HK-2 (cell line): Measurements from ENCODE around the gene RORB.

Experiments
- DNase-seq: peaks from one replicate; pipeline ENCODE4 v3.0.0-alpha.2; 2018; ENCODE audit not compliant: unreplicated experiment

RORB gene

DNA sequence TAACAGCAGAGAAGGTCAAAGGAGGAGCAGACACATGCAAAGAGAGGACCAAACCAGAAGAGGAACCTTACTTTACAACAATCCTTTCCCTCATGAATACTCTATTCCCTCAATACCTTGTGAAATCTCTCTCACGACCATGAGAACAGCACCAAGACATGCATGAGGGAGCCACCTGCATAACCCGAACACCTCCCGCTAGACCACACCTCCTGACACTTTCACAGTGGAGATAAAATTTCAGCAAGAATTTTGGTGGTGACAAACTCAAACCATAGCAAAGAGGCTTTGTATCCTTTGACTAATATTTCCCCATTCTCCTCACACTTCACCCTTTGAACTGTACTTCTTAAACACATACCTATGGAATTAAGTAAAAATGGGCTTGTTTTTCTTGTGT lies 101.7 kb downstream of the RORB start:
- DNase-seq, result no peak

DNA sequence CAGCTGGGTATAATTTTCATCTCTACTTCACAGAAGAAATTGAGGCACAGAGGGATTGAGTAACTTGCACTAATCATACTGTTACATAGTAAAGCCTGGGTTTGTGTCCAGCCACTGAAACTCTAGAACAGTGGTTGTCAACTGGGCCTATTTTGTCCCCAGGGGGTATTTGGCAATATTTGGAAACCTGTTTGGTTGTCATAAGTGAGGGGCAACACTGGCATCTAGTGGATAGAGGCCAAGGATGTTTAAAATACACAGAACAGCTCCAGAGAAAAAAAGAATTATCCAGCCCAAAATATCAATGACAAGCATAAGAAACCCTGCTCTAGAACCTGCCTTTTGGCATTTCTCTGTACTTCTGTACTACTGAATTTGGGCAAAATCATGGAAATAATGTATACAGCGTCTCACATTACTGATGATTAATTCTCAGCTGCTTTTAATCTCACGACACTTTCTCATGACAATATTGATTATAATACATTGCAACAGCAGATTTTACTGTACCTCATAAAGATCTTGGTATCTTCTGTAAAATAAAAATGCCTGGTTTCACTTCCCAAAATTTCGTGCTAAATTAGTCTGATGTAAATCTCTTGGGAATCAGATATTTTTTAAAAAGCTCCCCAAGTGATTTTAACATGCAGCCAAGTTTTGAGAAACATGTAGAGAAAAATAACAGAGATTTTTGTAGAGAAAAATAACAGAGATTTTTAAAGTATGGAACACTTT lies 112.7 kb downstream of the RORB start:
- no peak for DNase-seq

DNA sequence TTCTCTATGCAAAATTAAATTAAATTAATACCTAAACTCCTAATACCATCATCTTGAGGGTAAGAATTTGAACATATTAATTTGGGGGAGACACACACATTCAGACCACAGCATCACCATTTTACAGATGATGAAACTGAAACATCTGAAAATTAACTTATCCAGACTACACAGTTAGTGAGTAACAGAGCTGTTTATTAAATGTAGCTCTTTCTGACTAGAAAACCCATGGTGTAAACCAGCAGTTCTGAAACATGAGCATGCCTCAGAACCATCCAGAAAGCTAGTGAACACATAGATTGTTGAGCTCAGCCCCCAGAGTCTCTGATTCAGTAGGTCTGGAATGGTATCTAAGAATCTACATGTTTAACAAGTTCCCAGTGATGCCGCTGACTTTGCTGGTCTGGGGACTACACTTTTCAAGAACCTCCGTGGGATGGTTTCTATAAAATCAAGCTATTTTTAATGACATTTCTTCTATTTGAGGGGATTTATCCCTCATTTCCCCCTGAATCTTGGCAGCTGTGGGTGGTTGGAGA lies 113.5 kb downstream of the RORB start:
- no peak for DNase-seq

DNA sequence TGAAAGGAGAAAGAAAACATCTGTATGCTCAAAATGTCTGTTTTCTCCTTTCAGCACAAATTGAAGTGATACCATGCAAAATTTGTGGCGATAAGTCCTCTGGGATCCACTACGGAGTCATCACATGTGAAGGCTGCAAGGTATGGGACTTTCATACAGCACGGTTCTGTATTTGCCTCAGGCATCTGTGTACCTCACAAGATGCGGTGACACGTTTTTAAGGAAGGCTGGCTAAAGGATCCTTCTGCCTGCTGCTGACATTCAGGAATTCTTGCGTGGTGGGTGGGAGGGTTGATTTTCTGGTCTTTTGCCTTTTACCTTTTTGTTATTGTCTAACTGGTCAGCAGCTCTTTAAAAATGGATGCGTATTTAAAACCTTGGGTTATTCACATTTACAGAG lies 133.1 kb downstream of the RORB start:
- DNase-seq, result no peak

DNA sequence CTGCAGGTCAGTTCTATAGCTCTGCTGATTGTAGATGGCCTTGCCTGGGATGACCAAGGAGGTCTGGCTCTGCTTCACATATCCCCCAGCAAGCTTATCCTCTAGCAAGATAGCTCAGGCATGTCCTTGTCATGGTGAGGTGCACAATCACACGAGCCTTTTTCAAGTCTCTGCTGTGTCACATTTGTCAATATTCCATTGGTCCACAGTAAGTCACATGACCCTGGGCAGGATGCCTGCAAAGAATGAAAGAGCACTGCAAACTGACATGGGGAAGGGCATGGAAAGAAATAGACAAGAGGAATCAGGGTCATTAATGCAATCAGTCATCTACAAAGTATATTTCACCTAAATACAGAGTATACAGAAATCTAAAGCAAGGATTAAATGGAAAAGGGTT lies 142.0 kb downstream of the RORB start:
- DNase-seq, result no peak

DNA sequence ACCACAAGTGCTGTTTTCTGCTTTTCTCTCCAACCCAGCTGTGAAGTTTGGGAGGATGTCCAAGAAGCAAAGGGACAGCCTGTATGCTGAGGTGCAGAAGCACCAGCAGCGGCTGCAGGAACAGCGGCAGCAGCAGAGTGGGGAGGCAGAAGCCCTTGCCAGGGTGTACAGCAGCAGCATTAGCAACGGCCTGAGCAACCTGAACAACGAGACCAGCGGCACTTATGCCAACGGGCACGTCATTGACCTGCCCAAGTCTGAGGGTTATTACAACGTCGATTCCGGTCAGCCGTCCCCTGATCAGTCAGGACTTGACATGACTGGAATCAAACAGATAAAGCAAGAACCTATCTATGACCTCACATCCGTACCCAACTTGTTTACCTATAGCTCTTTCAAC lies 145.2 kb downstream of the RORB start:
- DNase-seq, result no peak

DNA sequence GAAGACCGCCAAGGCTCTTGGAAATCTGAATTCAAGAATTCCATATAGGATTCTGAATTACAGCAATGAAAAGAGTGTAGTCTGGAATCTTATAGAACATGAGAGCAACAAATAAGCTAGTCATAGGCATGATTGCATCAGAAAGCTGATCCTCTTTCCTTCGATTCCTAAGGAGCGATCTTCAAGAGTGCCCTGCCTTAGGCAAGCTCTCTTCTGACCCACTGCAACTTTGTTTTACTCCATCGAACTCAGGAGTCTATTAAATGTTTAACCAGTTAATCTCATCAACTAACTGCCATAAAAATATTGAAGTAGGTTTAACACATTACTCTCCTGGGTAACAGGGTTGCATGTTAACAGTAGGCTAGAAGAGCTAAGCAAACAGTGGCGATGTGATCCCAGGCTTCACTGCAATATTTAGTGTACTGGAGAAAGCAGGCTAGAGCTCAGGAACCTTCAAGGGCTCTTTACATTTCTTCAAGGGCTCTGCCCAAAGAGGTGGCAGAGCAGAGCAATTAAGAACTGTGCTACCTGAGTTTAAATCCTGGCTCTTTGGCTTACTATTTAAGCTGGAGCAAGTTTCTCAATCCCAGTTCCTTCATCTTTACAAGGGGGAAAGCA lies 146.3 kb downstream of the RORB start:
- DNase-seq, result no peak

DNA sequence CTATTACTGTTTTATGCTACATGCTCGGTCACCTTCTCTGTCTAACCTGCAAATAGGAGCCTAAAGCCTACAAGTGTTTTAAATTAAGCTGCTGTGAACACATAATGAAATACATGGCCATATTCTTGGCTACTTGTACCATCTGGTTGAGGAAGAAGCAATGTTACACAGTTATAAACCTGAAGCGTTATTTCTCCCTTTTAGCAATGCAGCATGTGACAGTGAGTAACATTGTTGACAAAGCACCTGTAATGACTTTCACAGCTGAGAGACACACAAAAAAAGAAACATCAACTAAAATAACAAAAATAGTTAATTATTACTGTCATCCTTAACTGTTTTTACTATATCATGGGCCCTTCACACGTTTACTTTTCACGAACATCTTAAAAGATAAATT lies 146.9 kb downstream of the RORB start:
- no peak for DNase-seq

DNA sequence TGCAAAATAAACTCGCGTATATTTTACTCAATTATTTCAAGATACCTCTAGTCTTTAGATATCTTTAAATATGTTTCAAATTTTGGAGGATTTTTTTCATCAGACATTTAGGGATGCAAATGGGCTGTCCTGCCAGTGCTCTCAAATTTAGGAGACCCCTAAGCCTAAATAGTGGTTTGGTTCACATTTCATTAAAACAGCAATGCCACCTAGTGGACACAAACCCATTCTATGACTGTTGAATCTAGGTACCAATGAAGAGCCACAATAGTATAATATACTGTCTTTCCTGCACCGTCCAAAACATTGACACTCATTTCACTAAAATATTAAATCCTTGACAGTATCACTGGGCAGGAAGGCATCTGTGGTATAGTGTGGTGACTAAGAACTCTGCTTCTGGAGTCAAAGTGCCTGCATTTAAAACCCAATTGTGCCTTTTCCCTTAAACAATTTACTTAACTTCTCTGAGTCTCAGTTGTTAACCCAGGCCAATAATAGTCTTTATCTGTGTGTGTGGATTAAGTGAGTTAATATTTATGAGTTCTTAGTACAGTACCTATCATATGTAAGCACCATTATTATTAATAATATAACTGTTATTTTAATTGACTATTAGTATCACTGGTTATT lies 148.0 kb downstream of the RORB start:
- no peak for DNase-seq

DNA sequence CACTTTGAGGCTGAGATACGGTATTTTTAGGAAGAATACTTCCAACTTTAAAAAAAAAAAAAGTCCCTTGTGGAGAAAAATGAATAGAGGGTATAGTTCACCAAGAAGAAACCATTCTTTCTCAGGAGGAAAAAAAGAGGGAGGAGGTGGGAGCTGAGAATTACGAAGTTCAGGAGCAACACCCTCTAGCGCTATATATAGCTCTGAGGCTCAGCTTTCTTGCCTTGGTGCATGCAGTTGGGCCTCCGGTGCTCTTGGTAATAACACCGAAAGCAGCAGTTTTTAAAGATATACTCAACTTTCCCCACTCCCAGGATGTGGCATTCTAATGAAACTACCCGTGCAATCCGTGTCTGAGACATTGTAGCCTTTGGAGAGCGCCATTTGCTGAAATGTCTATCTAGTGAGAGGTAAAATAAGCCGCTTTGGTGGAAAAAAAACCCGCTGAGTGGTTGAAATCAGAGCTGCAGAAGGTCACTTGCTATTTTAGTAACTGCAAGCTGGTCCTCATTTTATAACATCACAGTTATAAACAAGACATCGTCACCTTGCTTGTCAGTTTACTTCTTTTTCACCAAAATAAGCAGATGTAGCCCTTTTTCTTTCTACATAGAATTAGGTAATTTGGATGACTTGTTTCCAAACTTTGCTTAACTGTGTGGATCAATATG lies 156.4 kb downstream of the RORB start:
- no peak for DNase-seq

DNA sequence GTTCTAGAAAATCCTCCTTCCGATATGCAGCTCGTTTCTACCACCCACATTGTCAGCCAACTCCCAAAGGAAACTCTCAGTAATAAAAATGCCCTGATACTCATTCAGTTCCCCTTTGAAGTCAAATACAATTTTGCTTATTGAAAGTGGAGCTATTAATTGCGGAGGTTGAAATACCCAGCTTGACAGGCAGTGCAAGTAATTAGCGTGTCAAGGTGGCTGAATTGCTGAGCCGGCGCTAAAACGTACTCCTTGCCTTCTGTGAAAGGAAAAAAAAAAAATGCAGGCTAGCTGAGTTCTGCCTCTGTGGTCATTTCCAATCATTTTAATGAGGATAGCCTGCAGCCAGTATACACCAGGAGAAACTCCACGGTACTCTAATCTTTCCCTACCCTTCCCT lies 165.5 kb downstream of the RORB start:
- DNase-seq, result no peak

DNA sequence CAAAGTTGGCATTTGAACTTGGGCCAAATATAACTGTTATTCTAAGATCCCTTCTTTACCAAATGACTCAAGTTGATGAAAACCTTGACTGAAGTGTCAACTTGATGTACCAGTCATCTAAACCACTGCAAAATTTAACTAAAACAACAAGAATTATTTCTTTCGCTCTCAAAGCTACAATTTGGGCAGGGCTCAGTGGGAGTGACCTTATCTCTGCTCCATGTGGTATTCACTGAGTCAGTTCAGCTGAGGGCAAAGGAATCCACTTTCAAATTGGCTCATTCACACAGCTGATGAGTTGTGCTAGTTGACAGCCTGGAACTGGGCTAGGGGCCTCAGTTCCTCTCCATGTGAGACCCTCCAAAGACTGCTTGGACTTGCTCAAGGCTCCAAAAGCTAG lies 166.3 kb downstream of the RORB start:
- DNase-seq, result no peak

DNA sequence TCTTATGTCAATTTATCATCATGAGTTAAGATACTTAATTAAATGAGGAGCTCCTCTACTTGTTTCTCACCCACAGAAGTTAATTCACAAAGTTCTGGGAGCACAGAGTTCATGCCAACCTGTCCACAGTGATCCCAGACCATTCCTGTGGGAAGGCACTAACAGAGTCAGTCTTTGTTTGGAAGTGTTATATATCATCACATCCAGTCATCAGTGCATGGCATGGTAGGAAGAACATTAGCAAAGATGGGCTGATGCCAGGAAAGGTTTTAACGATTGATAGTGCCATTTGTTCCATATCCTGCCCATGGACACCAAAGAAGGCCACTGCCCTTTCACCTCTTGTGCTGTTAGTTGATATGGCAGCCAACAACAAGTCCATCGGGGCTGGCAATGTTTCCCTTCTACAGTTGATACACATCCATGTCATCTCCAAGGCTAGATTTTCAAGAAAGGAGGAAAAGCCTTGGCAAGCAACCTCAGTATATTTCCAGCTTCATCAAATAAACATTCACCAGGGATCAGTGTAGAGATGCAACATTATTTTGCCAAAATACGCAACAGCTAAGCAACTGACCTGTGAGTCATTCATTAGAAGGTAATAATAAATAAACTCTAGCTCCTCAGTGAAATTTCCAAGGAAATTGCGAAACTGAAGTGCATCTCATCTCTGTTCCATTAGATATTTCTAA lies 169.6 kb downstream of the RORB start:
- DNase-seq, result no peak

DNA sequence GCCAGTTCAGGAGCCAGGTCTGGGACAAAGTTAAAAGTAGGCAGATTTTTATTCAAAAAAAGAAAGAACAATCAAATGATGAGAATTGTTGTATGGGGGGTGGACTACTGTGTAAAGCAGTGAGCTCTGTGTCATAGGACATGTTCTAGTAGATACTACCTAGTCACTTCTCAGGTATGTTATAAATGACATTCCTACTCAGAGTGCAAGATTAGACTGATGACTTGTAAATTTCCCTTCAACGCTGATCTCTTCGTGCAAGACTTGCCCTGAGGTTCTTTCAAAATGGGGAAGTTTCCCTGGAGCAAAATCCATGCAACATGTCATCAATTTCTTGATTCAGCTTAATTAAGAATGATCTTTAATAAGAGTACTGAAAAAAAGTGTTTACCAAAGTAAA lies 175.1 kb downstream of the RORB start:
- DNase-seq, result no peak

DNA sequence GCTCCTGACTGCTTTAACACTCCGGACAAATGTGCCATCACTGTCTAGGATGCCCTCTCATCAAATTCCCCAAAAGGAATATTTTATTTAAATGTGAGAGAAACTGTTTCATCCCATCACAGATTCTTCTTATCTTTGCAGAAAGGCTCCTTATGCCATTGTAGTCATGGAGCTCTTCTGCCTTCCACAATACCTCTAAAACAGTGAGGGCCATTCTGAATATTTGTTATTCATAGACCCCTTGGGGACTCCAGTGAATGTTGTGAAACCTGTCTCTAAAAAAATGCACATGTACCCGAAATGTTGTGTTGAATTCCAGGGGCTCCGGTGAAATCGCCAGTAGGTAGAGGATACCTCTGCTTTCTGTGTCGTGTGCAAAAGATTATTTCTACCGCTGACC lies 176.9 kb downstream of the RORB start:
- DNase-seq, result no peak

DNA sequence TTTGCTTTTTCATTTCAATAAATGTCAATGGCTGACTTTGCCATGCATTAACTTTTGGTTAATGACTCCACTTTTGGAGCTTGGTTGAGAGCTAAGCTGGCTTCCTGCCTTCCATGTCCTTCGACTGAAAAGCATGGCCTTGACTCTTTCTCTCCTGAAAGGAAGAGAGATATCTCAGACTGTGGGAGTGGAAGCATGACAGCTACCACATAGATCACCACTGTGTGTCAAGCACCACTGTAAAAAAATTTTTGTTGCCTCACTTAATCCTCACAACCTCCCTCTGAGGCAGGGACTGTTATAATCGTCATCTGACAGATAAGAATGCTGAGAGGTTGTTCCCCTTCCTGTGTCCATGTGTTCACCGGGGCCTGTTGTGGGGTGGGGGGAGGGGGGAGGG lies 184.8 kb downstream of the RORB start:
- no peak for DNase-seq

DNA sequence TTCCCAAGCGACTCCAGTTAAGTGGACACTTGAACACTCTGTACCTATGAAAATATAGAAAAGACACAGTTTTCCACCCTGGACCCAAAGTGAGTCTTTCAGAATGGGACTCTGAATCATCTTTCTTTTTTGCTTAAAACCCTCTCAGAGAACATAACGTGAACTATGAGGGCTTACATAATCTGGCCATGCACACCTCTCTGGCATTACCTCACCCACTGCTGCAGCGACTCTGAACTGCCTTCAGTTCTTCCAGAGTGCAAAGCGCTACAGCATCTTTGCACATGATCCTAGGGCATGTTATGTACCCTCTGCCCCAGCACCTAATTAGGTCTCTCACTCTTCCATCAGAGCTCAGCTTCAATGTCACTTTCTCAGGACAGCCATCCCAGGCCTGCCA lies 186.2 kb downstream of the RORB start:
- DNase-seq, result no peak

DNA sequence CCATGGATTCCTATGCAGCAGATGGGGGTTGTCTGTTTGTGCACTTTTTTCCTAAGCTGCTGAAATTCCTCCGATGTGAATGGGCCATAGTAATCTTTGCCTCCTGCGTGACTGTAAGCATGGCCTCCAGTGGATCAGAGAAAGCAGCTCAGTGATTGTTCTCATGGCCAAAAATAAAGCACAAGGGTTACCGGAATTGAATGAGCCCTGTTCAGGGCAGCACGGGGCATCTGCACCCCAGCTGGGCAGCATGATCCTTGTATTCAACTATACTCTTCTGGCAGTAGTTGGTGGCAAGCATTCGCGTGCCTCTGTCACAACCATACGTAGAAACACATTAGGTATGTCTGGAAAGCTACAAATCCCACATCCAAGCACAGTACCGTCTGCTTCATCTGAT lies 193.9 kb downstream of the RORB start:
- no peak for DNase-seq

DNA sequence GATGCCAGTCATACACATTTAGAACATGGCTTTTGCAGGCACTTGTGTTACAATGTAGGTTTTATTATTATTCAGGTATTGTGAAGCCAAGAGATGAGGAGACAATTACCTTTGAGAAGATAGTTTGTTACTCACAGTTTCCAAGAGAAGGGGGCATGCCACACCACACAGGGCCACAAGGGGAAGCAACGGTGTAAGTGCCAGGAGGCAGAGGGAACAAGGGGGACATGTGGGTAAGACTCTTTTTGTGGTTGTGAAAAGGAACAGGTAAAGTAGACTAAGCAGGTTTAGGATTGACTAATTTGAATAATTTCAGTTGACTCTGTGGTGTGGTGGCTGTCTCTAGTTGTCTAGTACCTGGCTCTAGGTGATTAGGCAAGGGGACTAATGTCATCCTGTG lies 199.4 kb downstream of the RORB start:
- no peak for DNase-seq

DNA sequence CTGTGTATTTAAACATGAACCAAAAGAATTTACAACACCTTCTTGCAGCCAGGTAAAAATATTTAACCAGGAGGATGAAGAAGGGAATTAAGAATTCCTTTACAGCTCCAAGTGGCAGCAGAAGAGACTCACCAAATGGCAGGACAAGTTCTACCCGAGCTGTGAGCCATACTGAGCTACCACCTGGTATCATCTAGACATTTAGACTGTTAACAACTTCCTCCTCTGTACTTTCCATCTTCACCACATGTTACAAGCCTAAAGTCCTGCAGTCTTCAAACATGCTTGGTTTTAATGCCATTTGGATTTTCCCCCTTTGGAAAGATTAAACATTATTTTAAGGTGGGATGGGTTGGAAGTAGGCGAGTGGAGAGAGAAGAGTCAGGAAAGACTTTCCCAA lies 200.4 kb downstream of the RORB start:
- DNase-seq, result no peak

DNA sequence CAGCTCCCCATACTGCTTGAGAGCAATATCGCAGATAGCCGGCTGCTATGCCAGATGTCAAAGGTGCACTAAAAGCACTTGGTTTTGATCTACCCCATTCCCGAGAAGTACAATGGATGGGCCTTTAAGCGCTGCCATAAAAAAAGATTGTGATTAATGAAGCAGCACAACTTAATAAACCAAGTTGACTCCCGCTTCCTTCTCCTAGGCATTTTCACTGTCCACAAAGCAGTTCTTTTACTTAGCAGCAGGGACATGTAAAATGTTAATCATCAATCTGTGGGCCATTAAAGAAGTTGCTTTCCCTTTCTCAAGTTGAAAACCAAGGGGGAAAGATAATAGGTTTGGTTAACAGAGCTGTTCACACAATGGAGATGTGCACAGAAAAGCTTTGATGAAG lies 214.2 kb downstream of the RORB start:
- DNase-seq, result no peak

DNA sequence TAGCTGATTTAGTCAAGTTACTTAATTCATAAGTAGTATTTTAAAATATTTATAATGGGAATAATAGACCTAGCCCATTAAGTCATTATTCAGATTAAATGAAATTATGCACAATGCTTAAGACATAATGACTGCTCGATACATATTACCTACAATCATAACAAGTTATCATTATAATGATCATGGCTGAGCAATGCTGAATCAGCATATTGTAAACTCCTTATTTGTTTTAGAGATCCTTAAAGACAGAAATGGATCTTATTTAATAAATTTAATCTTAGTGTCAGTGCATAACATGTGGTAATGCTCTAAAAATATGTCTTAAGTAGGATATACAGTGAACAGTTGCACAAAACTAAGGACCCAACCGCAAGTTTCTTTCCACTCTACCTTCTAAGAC lies 221.6 kb downstream of the RORB start:
- no peak for DNase-seq
